Right atrium auricular region (tissue), 2 donors: ENCODE measurements around the gene ZNF100. TPM values are rescaled to one million over a fixed set of nuclear protein-coding genes. Genes with fewer than 3 reads are reported as not detected.
"Not testable (repeated sequence)": the region's sequence is repeated elsewhere in the genome, so short reads cannot be mapped to it uniquely, and the experiment has no call there.

Experiments
- DNase-seq: peaks from one replicate; pipeline ENCODE4 v3.0.0-alpha.2; 2019; ENCODE audit warnings: low spot score
- H3K27ac ChIP-seq, 2 donors: fragments of 200-600 bp; sonication (generic); 1 replicate in 1 of 2; 2 replicates in 1 of 2; pipeline ENCODE4 v1.5.1; 2016 to 2019
- H3K27me3 ChIP-seq, 2 donors: fragments of 200-600 bp; sonication (generic); one replicate each; pipeline versions ENCODE4 v1.5.1 to v1.6.0; 2017 to 2019
- H3K36me3 ChIP-seq: fragments of 200-600 bp; sonication (generic); one replicate; pipeline ENCODE4 v1.5.1; 2016
- H3K4me1 ChIP-seq, 2 donors: fragments of 200-600 bp; sonication (generic); one replicate each; pipeline versions ENCODE4 v1.5.1 to v1.6.0; 2017 to 2019
- H3K4me3 ChIP-seq, 2 donors: fragments of 200-600 bp; sonication (generic); 1 replicate in 1 of 2; 2 replicates in 1 of 2; pipeline ENCODE4 v1.5.1; 2017 to 2019; ENCODE audit warnings: mild to moderate bottlenecking in 1 of 2, moderate library complexity in 1 of 2
- H3K9me3 ChIP-seq, 2 donors: fragments of 200-600 bp; sonication (generic); one replicate each; pipeline ENCODE4 v1.5.1; 2019
- total RNA-seq, 2 donors: library from RNA; depleted of rRNA; stranded (reverse); fragments of >200 nt; gene quantifications; one replicate each; pipeline ENCODE4 v1.1.0, GENCODE V29; 2016
- TF ChIP-seq, protein P1 (sequence below), 2 donors: fragments of 200-600 bp; sonication (generic); IDR thresholded peaks; one replicate each; pipeline ENCODE4 v1.5.1; 2019; ENCODE audit warnings: antibody characterized with exemption in 2 of 2

The ZNF100 gene
- total RNA-seq, 2 donors from 2014 or later: 2.2 to 2.8 TPM

DNA sequence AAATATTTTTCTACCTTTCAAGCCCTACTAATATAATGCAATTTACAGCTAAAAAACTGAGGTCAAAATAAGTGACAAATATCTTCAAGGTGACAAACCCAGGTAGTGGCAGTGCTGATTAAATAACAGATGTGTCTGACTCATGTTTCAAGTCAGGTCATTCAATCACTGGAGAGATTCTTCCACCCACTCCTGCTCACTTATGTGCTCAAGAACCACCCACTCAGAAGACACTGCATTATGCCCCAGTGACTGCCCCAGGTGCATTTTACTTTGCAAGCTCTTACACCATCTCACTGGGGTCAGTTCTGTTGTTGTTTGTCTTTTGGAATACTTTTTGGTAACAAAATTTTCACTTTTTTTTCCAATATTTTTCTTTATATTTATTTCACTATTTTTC, 2.2 kb downstream of the ZNF100 start:
- Histone ChIP-seq H3K9me3 (no peaks in the 10 kb centered on the region), H3K27me3 (no peaks in the 10 kb centered on the region), H3K4me1 (peaks cover 0 to 20% of the 10 kb centered on the region in 2 donors), H3K36me3 (peaks cover 25% of the 10 kb centered on the region), H3K27ac (no peak overlapping the region), H3K4me3 (no peak overlapping the region)
- TF ChIP-seq, protein P1, sequence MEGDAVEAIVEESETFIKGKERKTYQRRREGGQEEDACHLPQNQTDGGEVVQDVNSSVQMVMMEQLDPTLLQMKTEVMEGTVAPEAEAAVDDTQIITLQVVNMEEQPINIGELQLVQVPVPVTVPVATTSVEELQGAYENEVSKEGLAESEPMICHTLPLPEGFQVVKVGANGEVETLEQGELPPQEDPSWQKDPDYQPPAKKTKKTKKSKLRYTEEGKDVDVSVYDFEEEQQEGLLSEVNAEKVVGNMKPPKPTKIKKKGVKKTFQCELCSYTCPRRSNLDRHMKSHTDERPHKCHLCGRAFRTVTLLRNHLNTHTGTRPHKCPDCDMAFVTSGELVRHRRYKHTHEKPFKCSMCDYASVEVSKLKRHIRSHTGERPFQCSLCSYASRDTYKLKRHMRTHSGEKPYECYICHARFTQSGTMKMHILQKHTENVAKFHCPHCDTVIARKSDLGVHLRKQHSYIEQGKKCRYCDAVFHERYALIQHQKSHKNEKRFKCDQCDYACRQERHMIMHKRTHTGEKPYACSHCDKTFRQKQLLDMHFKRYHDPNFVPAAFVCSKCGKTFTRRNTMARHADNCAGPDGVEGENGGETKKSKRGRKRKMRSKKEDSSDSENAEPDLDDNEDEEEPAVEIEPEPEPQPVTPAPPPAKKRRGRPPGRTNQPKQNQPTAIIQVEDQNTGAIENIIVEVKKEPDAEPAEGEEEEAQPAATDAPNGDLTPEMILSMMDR (IDR thresholded peaks at IDR 0.05): no peak
- DNase-seq: no peak

DNA sequence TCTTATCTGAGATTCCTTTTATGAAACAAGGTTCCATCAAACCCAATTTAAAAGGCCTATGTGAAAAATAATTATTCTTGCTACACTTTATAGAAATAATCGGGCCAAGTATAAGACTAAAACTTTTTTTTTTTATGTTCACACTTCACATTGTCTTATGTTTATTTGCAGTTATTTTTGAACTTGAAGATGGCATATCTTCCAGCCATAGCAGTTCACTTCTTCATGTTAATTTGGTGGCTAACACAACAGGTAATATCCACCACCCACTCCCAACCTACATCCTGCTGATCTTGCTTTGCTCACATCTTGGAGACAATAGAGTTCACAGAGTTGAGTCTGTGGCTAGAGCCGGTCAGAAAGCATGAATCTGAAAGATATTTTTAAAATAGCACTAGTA, 5.8 kb downstream of the ZNF100 start:
- not testable (repeated sequence) for H3K9me3 ChIP-seq, H3K4me3 ChIP-seq, H3K27me3 ChIP-seq, DNase-seq, H3K27ac ChIP-seq
- Histone ChIP-seq H3K36me3 (peaks cover 27% of the 10 kb centered on the region), H3K4me1 (peaks cover 0 to 18% of the 10 kb centered on the region in 2 donors)

- Histone ChIP-seq H3K27ac (no peak overlapping the region), H3K9me3 (no peaks in the 10 kb centered on the region), H3K4me1 (no peaks in the 10 kb centered on the region), H3K36me3 (peaks cover 19% of the 10 kb centered on the region), H3K4me3 (no peak overlapping the region), H3K27me3 (no peaks in the 10 kb centered on the region)
- TF ChIP-seq, protein P1 (IDR thresholded peaks at IDR 0.05): no peak
- no peak for DNase-seq
These were observed 9.1 kb downstream of the ZNF100 start for GRCh38 chr19:21758296-21758695.

GRCh38 chr19:21755555-21755954, 11.8 kb downstream of the ZNF100 start:
- H3K9me3 ChIP-seq, DNase-seq, H3K4me3 ChIP-seq, H3K4me1 ChIP-seq, H3K27me3 ChIP-seq, H3K27ac ChIP-seq: not testable (repeated sequence)
- H3K36me3 ChIP-seq: peaks cover 20% of the 10 kb centered on the region

DNA sequence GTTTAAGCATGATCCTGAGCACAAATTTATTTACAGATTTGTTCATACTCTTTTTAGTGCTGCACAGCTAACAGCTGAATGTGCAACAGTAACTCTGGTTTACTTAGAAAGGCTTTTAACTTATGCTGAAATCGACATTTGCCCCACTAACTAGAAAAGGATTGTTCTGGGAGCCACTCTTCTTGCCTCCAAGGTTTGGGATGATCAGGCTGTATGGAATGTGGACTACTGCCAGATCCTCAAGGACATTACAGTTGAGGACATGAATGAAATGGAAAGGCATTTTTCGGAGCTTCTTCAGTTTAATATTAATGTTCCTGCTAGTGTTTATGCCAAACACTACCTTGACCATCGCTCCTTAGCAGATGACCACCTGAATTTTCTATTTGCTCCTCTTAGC, 16.0 kb downstream of the ZNF100 start:
- TF ChIP-seq, protein P1 (IDR thresholded peaks at IDR 0.05): no peak
- Histone ChIP-seq H3K9me3 (no peaks in the 10 kb centered on the region), H3K27me3 (no peaks in the 10 kb centered on the region), H3K4me1 (peaks cover 0 to 8% of the 10 kb centered on the region in 2 donors), H3K27ac (peak overlapping the region in 1 of 2 donors; percentile 4), H3K36me3 (peaks cover 15% of the 10 kb centered on the region), H3K4me3 (no peak overlapping the region)
- no peak for DNase-seq

- Histone ChIP-seq H3K4me1 (peaks cover 0 to 8% of the 10 kb centered on the region in 2 donors), H3K4me3 (no peak overlapping the region), H3K27ac (peak overlapping the region in 1 of 2 donors; percentile 4), H3K27me3 (no peaks in the 10 kb centered on the region), H3K9me3 (no peaks in the 10 kb centered on the region), H3K36me3 (peaks cover 15% of the 10 kb centered on the region)
- no peak for DNase-seq
- TF ChIP-seq, protein P1 (IDR thresholded peaks at IDR 0.05): no peak
These were observed 16.7 kb downstream of the ZNF100 start for GRCh38 chr19:21750586-21751128.

GRCh38 chr19:21749090-21749489, 18.3 kb downstream of the ZNF100 start:
- Histone ChIP-seq H3K27me3 (no peaks in the 10 kb centered on the region), H3K4me1 (peaks cover 0 to 8% of the 10 kb centered on the region in 2 donors), H3K36me3 (peaks cover 15% of the 10 kb centered on the region), H3K4me3 (no peak overlapping the region), H3K9me3 (no peaks in the 10 kb centered on the region), H3K27ac (no peak overlapping the region)
- TF ChIP-seq, protein P1 (IDR thresholded peaks at IDR 0.05): no peak
- no peak for DNase-seq
